DOHH2 (cell line): ENCODE data around the gene MMP15.

Experiments
- H3F3A ChIP-seq: fragments of 200-600 bp; sonication (generic), shearing (Covaris generic); 2 replicates; pipeline ENCODE4 v1.6.0; 2016; ENCODE audit warnings: antibody characterized with exemption, mild to moderate bottlenecking; ENCODE audit not compliant: control insufficient read depth, insufficient read depth
- H3K27ac ChIP-seq: fragments of 200-600 bp; sonication (generic); 2 replicates; pipeline ENCODE4 v1.5.1; 2014; ENCODE audit warnings: low read depth, mild to moderate bottlenecking, low read length, moderate library complexity
- H3K27me3 ChIP-seq: fragments of 200-600 bp; sonication (generic); 2 replicates; pipeline ENCODE4 v1.6.1; 2014; ENCODE audit warnings: mild to moderate bottlenecking, low read length, mixed read lengths; ENCODE audit not compliant: control insufficient read depth
- H3K36me3 ChIP-seq: fragments of 200-600 bp; sonication (generic); 2 replicates; pipeline ENCODE4 v1.6.1; 2014; ENCODE audit warnings: mild to moderate bottlenecking, low read length, moderate library complexity, mixed read lengths; ENCODE audit not compliant: control insufficient read depth
- H3K4me1 ChIP-seq: fragments of 200-600 bp; sonication (generic); 2 replicates; pipeline ENCODE4 v1.6.1; 2014; ENCODE audit warnings: mild to moderate bottlenecking, low read length, mixed read lengths; ENCODE audit not compliant: control insufficient read depth
- H3K4me2 ChIP-seq: fragments of 200-600 bp; sonication (generic); 2 replicates; pipeline ENCODE4 v1.6.0; 2014; ENCODE audit warnings: mild to moderate bottlenecking, low read length, moderate library complexity
- H3K4me3 ChIP-seq: fragments of 200-600 bp; sonication (generic); 2 replicates; pipeline ENCODE4 v1.5.1; 2014; ENCODE audit warnings: mild to moderate bottlenecking, low read length, mixed read lengths
- H3K79me2 ChIP-seq: fragments of 200-600 bp; sonication (generic); 2 replicates; pipeline ENCODE4 v1.6.1; 2014; ENCODE audit warnings: mild to moderate bottlenecking, low read length, mixed read lengths; ENCODE audit not compliant: control insufficient read depth
- H3K9me2 ChIP-seq: fragments of 200-600 bp; sonication (generic); replicated peaks from 2 replicates; pipeline ENCODE4 v1.6.1; 2014; ENCODE audit warnings: mild to moderate bottlenecking, low read length, mixed read lengths; ENCODE audit not compliant: control insufficient read depth
- H3K9me3 ChIP-seq: fragments of 200-600 bp; sonication (generic); 2 replicates; pipeline ENCODE4 v1.6.1; 2014; ENCODE audit warnings: antibody characterized with exemption, low read length, mixed read lengths; ENCODE audit not compliant: control insufficient read depth, insufficient read depth
- H4K20me1 ChIP-seq: fragments of 200-600 bp; sonication (generic); 2 replicates; pipeline ENCODE4 v1.6.0; 2014; ENCODE audit warnings: low read depth, mild to moderate bottlenecking, antibody characterized with exemption, low read length, moderate library complexity; ENCODE audit not compliant: control insufficient read depth, insufficient read depth
- CTCF ChIP-seq: fragments of 200-600 bp; sonication (generic); IDR thresholded peaks from one replicate; pipeline ENCODE4 v1.5.1; 2014; ENCODE audit warnings: antibody characterized with exemption, mild to moderate bottlenecking, low read depth, low read length; ENCODE audit not compliant: poor library complexity, severe bottlenecking
- EZH2phosphoT487 ChIP-seq: fragments of 200-600 bp; sonication (generic); IDR thresholded peaks from 2 replicates; pipeline ENCODE4 v1.6.1; 2017; ENCODE audit warnings: borderline replicate concordance, mild to moderate bottlenecking, antibody characterized with exemption, low read length, moderate library complexity, mixed read lengths

The MMP15 gene

GRCh38 chr16:58085584-58086251 lies 60.2 kb downstream of the MMP15 start:
- no peak overlapping the region for H3K4me3 ChIP-seq
- no peak for TF ChIP-seq CTCF
- TF ChIP-seq EZH2phosphoT487, result no peak
- no peaks in the 10 kb centered on the region for H3F3A ChIP-seq

GRCh38 chr16:58086381-58087208 lies 61.0 kb downstream of the MMP15 start:
- H3K79me2 ChIP-seq, result no peaks in the 10 kb centered on the region
- no peaks in the 10 kb centered on the region for H3F3A ChIP-seq
- H3K27ac ChIP-seq, result no peak overlapping the region
- H4K20me1 ChIP-seq, result no peaks in the 10 kb centered on the region
- H3K36me3 ChIP-seq, result no peaks in the 10 kb centered on the region
- TF ChIP-seq CTCF (no peak), EZH2phosphoT487 (no peak)
- H3K4me3 ChIP-seq, result no peak overlapping the region
- 0 out of 2 replicates have a peak, but pooled peaks cover 4% of the 10 kb centered on the region for H3K27me3 ChIP-seq
- H3K9me3 ChIP-seq, result no peaks in the 10 kb centered on the region
- H3K4me2 ChIP-seq, result no peak overlapping the region
- no peaks in the 10 kb centered on the region for H3K4me1 ChIP-seq
- H3K9me2 ChIP-seq, result no peaks in the 10 kb centered on the region

More at GRCh38 chr16:58085584-58086251, 60.2 kb downstream of the MMP15 start:
- Histone ChIP-seq H4K20me1 (no peaks in the 10 kb centered on the region), H3K4me1 (no peaks in the 10 kb centered on the region), H3K36me3 (no peaks in the 10 kb centered on the region), H3K79me2 (no peaks in the 10 kb centered on the region), H3K4me2 (no peak overlapping the region), H3K27me3 (0 out of 2 replicates have a peak, but pooled peaks cover 4% of the 10 kb centered on the region), H3K9me2 (no peaks in the 10 kb centered on the region), H3K9me3 (no peaks in the 10 kb centered on the region), H3K27ac (no peak overlapping the region)

GRCh38 chr16:58087209-58087913 lies 61.8 kb downstream of the MMP15 start:
- Histone ChIP-seq H3K27me3 (0 out of 2 replicates have a peak, but pooled peaks cover 6% of the 10 kb centered on the region), H3K4me1 (no peaks in the 10 kb centered on the region), H3K9me3 (no peaks in the 10 kb centered on the region), H3K4me2 (no peak overlapping the region), H3K27ac (no peak overlapping the region), H3K79me2 (no peaks in the 10 kb centered on the region), H3K9me2 (no peaks in the 10 kb centered on the region), H3K36me3 (no peaks in the 10 kb centered on the region), H3F3A (no peaks in the 10 kb centered on the region), H4K20me1 (no peaks in the 10 kb centered on the region), H3K4me3 (no peak overlapping the region)
- TF ChIP-seq CTCF (no peak), EZH2phosphoT487 (no peak)
